ENCODE measurements around the gene CCDC78. TPM values are rescaled to one million over a fixed set of nuclear protein-coding genes. Genes with fewer than 3 reads are reported as not detected.
A peak's percentile ranks its signal among the peaks of the same experiment; 100 is the strongest.

Gene CCDC78
- total RNA-seq, 1 donor from 2014 or later: 3.2 TPM

DNA sequence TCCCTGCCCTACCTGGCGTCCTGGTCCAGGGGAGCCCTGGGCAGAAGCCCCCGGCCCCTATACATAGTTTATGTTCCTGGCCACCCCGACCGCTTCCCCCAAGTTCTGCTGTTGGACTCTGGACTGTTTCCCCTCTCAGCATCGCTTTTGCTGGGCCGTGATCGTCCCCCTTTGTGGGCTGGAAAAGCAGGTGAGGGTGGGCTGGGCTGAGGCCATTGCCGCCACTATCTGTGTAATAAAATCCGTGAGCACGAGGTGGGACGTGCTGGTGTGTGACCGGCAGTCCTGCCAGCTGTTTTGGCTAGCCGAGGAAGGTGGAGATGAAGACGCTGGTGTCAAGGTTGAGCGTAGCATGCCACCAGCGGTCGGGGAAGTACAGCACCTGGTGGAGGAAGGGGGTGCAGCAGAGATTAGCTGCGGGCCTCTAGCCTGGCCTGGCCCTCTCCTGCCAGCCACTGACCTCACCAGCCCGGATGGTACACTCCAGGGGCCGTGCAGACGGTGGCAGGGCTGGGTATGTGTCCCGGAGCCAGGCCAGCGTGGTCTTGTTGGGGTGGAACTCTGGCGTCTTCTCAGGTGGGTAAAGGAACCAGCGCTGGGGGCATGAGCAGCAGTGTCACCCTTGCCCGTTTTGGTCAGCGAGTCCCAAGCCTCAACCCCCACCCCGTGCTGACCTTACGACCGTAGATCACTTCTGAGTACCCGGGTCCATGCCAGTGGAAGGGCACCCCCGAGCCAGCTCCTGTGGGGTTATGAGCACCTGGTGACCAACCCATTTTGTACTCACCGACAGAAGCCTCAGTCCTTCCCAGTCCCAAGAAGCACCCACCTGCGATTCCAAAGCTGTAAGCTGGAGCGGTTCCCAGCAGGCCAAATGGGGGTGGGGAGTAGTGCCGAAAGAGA, 43.5 kb downstream of the CCDC78 start:
- Mint-ChIP-seq H3K27ac (peak overlapping the region; percentile 73), H3K9me3 (no peaks in the 10 kb centered on the region), H3K4me3 (peak overlapping the region; percentile 78), H3K4me1 (peaks cover 20% of the 10 kb centered on the region), H3K36me3 (peaks cover 11% of the 10 kb centered on the region), H3K27me3 (ENCODE audit: low read depth) (no peaks in the 10 kb centered on the region)
- DNase-seq (ENCODE audit: low spot score in 2 of 2, unreplicated experiment in 2 of 2): no peak
- TF ChIP-seq, protein P1, sequence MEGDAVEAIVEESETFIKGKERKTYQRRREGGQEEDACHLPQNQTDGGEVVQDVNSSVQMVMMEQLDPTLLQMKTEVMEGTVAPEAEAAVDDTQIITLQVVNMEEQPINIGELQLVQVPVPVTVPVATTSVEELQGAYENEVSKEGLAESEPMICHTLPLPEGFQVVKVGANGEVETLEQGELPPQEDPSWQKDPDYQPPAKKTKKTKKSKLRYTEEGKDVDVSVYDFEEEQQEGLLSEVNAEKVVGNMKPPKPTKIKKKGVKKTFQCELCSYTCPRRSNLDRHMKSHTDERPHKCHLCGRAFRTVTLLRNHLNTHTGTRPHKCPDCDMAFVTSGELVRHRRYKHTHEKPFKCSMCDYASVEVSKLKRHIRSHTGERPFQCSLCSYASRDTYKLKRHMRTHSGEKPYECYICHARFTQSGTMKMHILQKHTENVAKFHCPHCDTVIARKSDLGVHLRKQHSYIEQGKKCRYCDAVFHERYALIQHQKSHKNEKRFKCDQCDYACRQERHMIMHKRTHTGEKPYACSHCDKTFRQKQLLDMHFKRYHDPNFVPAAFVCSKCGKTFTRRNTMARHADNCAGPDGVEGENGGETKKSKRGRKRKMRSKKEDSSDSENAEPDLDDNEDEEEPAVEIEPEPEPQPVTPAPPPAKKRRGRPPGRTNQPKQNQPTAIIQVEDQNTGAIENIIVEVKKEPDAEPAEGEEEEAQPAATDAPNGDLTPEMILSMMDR (IDR thresholded peaks at IDR 0.05; ENCODE audit: unreplicated experiment): no peak

DNA sequence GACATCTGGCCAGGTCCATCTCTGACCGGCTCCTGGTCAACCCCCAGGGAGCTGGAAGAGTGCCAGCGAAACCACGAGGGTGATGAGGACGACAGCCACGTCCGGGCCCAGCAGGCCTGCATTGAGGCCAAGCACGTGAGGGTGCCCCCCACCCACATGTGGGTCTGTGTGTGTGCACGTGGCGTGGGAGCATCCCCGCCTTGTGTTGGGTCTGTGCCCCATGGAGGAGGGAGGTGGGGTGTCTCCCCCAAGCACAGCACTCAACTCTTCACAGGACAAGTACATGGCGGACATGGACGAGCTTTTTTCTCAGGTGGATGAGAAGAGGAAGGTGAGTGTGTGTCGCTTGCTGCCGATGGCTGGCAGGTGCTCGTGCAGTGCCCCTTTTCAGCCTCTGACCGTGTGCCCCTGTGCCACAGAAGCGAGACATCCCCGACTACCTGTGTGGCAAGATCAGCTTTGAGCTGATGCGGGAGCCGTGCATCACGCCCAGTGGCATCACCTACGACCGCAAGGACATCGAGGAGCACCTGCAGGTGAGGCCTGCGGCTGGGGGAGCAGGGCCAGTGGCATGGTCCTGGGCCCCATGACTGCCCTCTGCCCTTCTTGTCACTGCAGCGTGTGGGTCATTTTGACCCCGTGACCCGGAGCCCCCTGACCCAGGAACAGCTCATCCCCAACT, 44.4 kb downstream of the CCDC78 start:
- Mint-ChIP-seq H3K9me3 (no peaks in the 10 kb centered on the region), H3K27me3 (ENCODE audit: low read depth) (peaks cover under 1% of the 10 kb centered on the region), H3K4me3 (peak overlapping the region; percentile 78), H3K27ac (peak overlapping the region; percentile 39), H3K4me1 (peaks cover 20% of the 10 kb centered on the region), H3K36me3 (peaks cover 11% of the 10 kb centered on the region)
- DNase-seq (ENCODE audit: low spot score in 2 of 2, unreplicated experiment in 2 of 2): no peak
- TF ChIP-seq, protein P1 (IDR thresholded peaks at IDR 0.05; ENCODE audit: unreplicated experiment): no peak

DNA sequence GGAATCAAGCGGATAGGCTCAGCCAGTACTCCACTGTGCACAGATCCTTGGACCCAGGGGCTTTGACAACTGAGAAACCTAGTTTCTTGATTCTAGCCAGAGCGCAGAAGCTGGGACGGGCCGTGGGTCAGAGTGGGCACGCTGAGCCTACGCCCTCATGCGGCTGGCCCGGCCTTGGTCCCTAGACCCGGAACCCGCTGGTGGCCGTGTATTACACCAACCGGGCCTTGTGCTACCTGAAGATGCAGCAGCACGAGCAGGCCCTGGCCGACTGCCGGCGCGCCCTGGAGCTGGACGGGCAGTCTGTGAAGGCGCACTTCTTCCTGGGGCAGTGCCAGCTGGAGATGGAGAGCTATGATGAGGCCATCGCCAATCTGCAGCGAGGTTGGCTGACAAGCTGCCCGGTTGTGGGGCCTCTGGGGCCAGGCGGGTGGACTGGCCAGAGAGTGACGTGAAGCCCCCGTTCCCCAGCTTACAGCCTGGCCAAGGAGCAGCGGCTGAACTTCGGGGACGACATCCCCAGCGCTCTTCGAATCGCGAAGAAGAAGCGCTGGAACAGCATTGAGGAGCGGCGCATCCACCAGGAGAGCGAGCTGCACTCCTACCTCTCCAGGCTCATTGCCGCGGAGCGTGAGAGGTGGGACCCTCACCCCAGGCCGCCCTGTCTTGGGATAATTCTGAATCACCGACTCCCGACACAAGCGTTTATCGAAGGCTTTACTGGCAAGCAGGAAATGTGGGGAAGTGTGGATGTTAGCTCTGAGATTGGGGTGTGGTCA, 45.1 kb downstream of the CCDC78 start:
- TF ChIP-seq, protein P1 (IDR thresholded peaks at IDR 0.05; ENCODE audit: unreplicated experiment): no peak
- Mint-ChIP-seq H3K36me3 (peaks cover 11% of the 10 kb centered on the region), H3K27me3 (ENCODE audit: low read depth) (peaks cover 5% of the 10 kb centered on the region), H3K27ac (peak overlapping the region; percentile 73), H3K4me3 (peak overlapping the region; percentile 78), H3K4me1 (peaks cover 20% of the 10 kb centered on the region), H3K9me3 (no peaks in the 10 kb centered on the region)
- no peak for DNase-seq (ENCODE audit: low spot score in 2 of 2, unreplicated experiment in 2 of 2)

- TF ChIP-seq, protein P1 (IDR thresholded peaks at IDR 0.05; ENCODE audit: unreplicated experiment): no peak
- Mint-ChIP-seq H3K4me1 (peaks cover 20% of the 10 kb centered on the region), H3K9me3 (no peaks in the 10 kb centered on the region), H3K27me3 (ENCODE audit: low read depth) (peaks cover 5% of the 10 kb centered on the region), H3K27ac (no peak overlapping the region), H3K36me3 (peaks cover 9% of the 10 kb centered on the region), H3K4me3 (peak overlapping the region; percentile 78)
- no peak for DNase-seq (ENCODE audit: low spot score in 2 of 2, unreplicated experiment in 2 of 2)
These were observed 45.7 kb downstream of the CCDC78 start for GRCh38 chr16:680625-680945.

- H3K4me1 Mint-ChIP-seq: peaks cover 20% of the 10 kb centered on the region
- TF ChIP-seq, protein P1 (IDR thresholded peaks at IDR 0.05; ENCODE audit: unreplicated experiment): no peak
- peak within 1 kb of the TSS; percentile 90 for H3K27ac Mint-ChIP-seq
- peaks cover 9% of the 10 kb centered on the region for H3K36me3 Mint-ChIP-seq
- peak; percentile 92 to 94 for DNase-seq (ENCODE audit: low spot score in 2 of 2, unreplicated experiment in 2 of 2)
- H3K27me3 Mint-ChIP-seq (ENCODE audit: low read depth): peaks cover 8% of the 10 kb centered on the region
- H3K9me3 Mint-ChIP-seq: no peaks in the 10 kb centered on the region
- peak within 1 kb of the TSS; percentile 78 for H3K4me3 Mint-ChIP-seq
These were observed 46.2 kb downstream of the CCDC78 start, which contains the start of gene STUB1 for GRCh38 chr16:679814-680624. Gene STUB1, plus strand, starts transcription at chr16:680410. Its CDS starts 116 bp downstream, at chr16:680526.

Measured in mesothelial cell of epicardium (in vitro differentiated cells).